Measurements from ENCODE around the gene NKAPL.
A peak's percentile ranks its signal among the peaks of the same experiment; 100 is the strongest.

NKAPL gene

DNA sequence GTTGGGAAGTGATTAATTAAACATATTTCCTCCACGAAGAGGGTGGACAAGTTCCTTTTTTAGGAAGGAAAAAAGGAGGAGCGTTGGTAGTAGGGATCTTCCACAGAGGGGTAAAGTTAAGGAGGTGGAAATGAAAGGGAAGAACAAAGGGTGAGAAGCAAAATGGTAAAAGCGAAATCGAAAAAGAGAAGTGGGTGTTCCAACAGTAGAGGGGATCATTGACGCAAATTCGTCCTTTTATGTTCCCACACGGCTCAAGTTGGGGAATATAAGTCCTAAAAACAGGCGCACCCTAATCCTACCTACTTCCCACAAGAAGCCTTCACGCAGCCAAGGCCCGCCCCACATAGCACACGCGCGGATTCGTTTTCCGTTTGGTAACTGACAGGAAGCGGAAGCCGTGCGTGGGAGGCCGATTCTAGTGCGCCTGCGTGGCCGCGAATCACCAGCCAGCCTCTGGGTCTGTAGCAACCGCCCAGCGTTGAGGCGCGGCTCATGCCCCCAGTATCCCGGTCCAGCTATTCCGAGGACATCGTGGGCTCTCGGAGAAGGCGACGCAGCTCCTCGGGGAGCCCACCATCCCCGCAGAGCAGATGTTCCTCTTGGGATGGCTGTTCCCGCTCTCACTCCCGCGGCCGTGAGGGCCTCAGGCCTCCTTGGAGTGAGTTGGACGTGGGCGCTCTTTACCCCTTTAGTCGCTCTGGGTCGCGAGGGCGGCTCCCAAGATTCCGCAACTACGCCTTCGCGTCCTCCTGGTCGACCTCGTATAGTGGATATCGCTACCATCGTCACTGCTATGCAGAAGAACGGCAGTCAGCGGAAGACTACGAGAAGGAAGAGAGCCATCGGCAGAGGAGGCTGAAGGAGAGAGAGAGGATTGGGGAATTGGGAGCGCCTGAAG is at the start of gene NKAPL:
NKAPL (plus strand) TSS at position 421 of the 901 bp plus-strand sequence; CDS start at position 496, 75 bp downstream.
- Histone ChIP-seq H3K9ac (ENCODE audit: insufficient read length) (no peak within 1 kb of the TSS), H3K4me3 (no peak within 1 kb of the TSS), H3K9me3 (ENCODE audit: low read depth, low read length) (no peaks in the 10 kb centered on the region), H3K36me3 (ENCODE audit: insufficient read depth, low read length) (no peaks in the 10 kb centered on the region), H3K27ac (no peak within 1 kb of the TSS)
- TF ChIP-seq FOXP2 (optimal IDR thresholded peaks at IDR 0.05; ENCODE audit: control extremely low read depth, extremely low read length, insufficient read depth) (no peak), POLR2AphosphoS5 (IDR thresholded peaks at IDR 0.05; ENCODE audit: borderline replicate concordance, low read depth, low read length) (no peak), EZH2 (IDR thresholded peaks at IDR 0.05) (no peak)
- DNase-seq (ENCODE audit: low read depth, low spot score): no peak

DNA sequence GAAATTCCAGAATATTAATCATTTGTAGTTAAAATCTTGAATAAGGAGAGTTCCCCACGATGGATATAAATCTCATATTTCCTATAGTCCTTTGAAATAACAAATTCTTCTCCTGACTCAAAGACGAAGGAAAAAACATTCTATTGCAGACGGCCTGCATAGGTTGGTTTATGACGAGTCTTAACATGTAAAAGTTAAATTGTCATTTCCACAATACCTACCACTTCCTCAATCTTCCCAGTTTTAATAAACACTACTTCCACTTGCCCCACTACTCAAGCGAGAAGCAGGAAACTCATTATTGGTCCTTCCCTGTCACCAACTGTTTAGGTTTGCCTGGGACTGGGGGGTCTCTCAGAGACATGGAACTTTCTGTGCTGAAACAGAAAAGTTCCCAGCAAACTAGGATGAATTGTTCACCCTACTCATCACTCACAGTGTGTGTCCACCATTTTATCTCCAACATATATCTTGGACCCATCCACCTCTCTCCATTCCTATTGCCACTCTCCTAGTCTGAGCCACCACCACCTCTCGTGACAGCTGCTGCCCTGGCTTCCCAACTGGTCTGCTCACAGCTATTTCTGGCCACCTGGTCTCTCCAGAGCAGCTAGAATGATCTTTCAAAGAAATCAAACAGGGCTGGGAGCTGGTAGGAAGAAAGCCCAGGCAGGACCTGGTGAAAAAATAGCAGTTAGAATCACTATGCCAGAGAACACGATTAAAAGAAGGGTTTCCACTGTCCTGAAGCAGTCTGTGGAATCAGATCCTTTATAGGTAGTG is 49.2 kb upstream of the NKAPL start:
- TF ChIP-seq POLR2AphosphoS5 (IDR thresholded peaks at IDR 0.05; ENCODE audit: borderline replicate concordance, low read depth, low read length) (no peak), EZH2 (IDR thresholded peaks at IDR 0.05) (no peak), FOXP2 (optimal IDR thresholded peaks at IDR 0.05; ENCODE audit: control extremely low read depth, extremely low read length, insufficient read depth) (no peak)
- no peaks in the 10 kb centered on the region for H3K36me3 ChIP-seq (ENCODE audit: insufficient read depth, low read length)
- no peak for DNase-seq (ENCODE audit: low read depth, low spot score)
- H3K27ac ChIP-seq: no peak overlapping the region
- no peaks in the 10 kb centered on the region for H3K9me3 ChIP-seq (ENCODE audit: low read depth, low read length)
- no peak overlapping the region for H3K4me3 ChIP-seq
- H3K9ac ChIP-seq (ENCODE audit: insufficient read length): no peak overlapping the region

DNA sequence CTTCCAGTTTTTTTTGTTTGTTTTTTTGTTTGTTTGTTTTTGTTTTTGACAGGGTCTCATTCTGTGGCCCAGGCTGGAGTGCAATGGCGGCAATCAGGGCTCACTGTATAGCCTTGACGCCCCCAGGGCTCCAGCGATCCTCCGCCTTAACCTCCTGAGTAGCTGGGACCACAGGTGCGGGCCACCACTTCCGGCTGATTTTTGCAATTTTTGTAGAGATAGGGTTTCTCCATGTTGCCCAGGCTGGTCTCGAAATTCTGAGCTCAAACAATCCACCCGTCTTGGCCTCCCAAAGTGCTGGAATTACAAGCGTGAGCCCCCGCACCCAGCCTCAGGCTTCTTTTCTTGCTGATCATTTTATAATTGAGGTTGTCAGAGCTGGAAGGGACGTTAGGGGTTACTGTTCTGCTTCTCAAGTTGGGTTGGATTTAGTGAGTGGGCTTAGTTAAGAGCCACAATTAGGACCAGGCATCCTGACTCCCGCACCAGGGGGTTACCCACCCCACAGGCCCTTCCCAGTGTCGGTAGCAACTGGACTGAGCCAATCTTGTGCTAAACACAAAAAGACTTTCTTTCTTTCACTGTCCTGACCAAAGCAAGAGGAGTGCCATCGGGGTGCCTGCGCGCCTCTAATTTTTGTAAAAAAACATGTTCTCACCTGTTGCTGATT is 47.1 kb upstream of the NKAPL start:
- DNase-seq (ENCODE audit: low read depth, low spot score): no peak
- TF ChIP-seq FOXP2 (optimal IDR thresholded peaks at IDR 0.05; ENCODE audit: control extremely low read depth, extremely low read length, insufficient read depth) (no peak), POLR2AphosphoS5 (IDR thresholded peaks at IDR 0.05; ENCODE audit: borderline replicate concordance, low read depth, low read length) (no peak), EZH2 (IDR thresholded peaks at IDR 0.05) (no peak)
- Histone ChIP-seq H3K4me3 (peak overlapping the region; percentile 84), H3K9ac (ENCODE audit: insufficient read length) (peak overlapping the region; percentile 80), H3K27ac (peak overlapping the region; percentile 53), H3K9me3 (ENCODE audit: low read depth, low read length) (no peaks in the 10 kb centered on the region), H3K36me3 (ENCODE audit: insufficient read depth, low read length) (no peaks in the 10 kb centered on the region)

GRCh38 chr6:28212510-28213212 is 46.4 kb upstream of the NKAPL start:
- Histone ChIP-seq H3K9ac (ENCODE audit: insufficient read length) (peak overlapping the region; percentile 80), H3K9me3 (ENCODE audit: low read depth, low read length) (no peaks in the 10 kb centered on the region), H3K36me3 (ENCODE audit: insufficient read depth, low read length) (no peaks in the 10 kb centered on the region), H3K27ac (peak overlapping the region; percentile 62), H3K4me3 (peak overlapping the region; percentile 84)
- peak; percentile 13 for TF ChIP-seq FOXP2 (optimal IDR thresholded peaks at IDR 0.05; ENCODE audit: control extremely low read depth, extremely low read length, insufficient read depth)
- no peak for TF ChIP-seq EZH2 (IDR thresholded peaks at IDR 0.05)
- TF ChIP-seq POLR2AphosphoS5 (IDR thresholded peaks at IDR 0.05; ENCODE audit: borderline replicate concordance, low read depth, low read length): no peak; the same call in 1 of the 2 replicates
- peak; percentile 77 for DNase-seq (ENCODE audit: low read depth, low spot score)

DNA sequence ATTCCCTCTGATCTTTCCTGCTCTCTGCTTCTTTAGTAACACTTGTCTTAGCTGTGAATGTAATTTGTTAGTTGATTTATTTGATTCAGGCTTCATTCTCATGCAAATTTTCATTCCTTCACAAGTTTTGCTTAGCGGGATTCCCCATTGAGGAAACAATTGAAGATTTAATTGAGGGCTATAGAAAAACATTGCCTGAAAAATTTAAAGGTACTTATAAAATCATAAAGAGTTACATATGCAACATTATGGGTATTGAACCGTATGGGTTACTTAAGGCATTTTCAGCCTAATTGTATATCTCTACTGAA is 45.9 kb upstream of the NKAPL start:
- peak overlapping the region; percentile 62; the same call in 1 of the 2 replicates for H3K27ac ChIP-seq
- no peaks in the 10 kb centered on the region for H3K9me3 ChIP-seq (ENCODE audit: low read depth, low read length)
- no peaks in the 10 kb centered on the region for H3K36me3 ChIP-seq (ENCODE audit: insufficient read depth, low read length)
- H3K4me3 ChIP-seq: peak overlapping the region; percentile 84
- H3K9ac ChIP-seq (ENCODE audit: insufficient read length): peak overlapping the region; percentile 61
- TF ChIP-seq EZH2 (IDR thresholded peaks at IDR 0.05) (no peak), POLR2AphosphoS5 (IDR thresholded peaks at IDR 0.05; ENCODE audit: borderline replicate concordance, low read depth, low read length) (no peak), FOXP2 (optimal IDR thresholded peaks at IDR 0.05; ENCODE audit: control extremely low read depth, extremely low read length, insufficient read depth) (no peak)
- no peak for DNase-seq (ENCODE audit: low read depth, low spot score)

GRCh38 chr6:28215425-28215824 is 43.7 kb upstream of the NKAPL start:
- H3K4me3 ChIP-seq: no peak overlapping the region
- no peaks in the 10 kb centered on the region for H3K36me3 ChIP-seq (ENCODE audit: insufficient read depth, low read length)
- no peak overlapping the region for H3K9ac ChIP-seq (ENCODE audit: insufficient read length)
- no peaks in the 10 kb centered on the region for H3K9me3 ChIP-seq (ENCODE audit: low read depth, low read length)
- no peak overlapping the region for H3K27ac ChIP-seq
- DNase-seq (ENCODE audit: low read depth, low spot score): no peak
- TF ChIP-seq POLR2AphosphoS5 (IDR thresholded peaks at IDR 0.05; ENCODE audit: borderline replicate concordance, low read depth, low read length): no peak
- TF ChIP-seq FOXP2 (optimal IDR thresholded peaks at IDR 0.05; ENCODE audit: control extremely low read depth, extremely low read length, insufficient read depth): no peak
- no peak for TF ChIP-seq EZH2 (IDR thresholded peaks at IDR 0.05)

DNA sequence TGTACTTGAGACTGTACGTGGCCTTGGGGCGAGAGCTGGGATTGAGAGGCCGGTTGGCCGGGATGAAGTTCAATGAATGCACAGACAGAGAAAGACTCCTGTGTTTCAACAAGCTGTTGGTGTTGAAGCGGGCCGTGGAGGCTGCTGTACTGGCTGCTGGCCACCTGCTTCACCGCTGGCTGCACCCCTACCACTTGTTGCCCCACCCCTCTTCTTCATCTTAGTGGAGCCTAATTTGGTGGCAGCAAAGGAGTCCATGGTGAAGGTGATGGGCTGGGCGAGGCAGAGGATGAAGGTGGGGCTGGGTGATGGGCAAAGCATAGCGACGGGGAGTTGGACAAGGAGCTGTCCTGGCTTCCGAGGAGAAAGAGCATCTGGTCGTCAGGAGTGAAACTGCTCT is 41.2 kb upstream of the NKAPL start:
- no peak for DNase-seq (ENCODE audit: low read depth, low spot score)
- Histone ChIP-seq H3K9ac (ENCODE audit: insufficient read length) (no peak overlapping the region), H3K9me3 (ENCODE audit: low read depth, low read length) (no peaks in the 10 kb centered on the region), H3K4me3 (no peak overlapping the region), H3K36me3 (ENCODE audit: insufficient read depth, low read length) (no peaks in the 10 kb centered on the region), H3K27ac (no peak overlapping the region)
- no peak for TF ChIP-seq EZH2 (IDR thresholded peaks at IDR 0.05)
- no peak for TF ChIP-seq POLR2AphosphoS5 (IDR thresholded peaks at IDR 0.05; ENCODE audit: borderline replicate concordance, low read depth, low read length)
- TF ChIP-seq FOXP2 (optimal IDR thresholded peaks at IDR 0.05; ENCODE audit: control extremely low read depth, extremely low read length, insufficient read depth): no peak

All from SK-N-MC (cell line).